Measurements from ENCODE around the gene PDIK1L. TPM values are rescaled to one million over a fixed set of nuclear protein-coding genes. Genes with fewer than 3 reads are reported as not detected.

PDIK1L gene
- total RNA-seq, 1 experiment from 2014 or later, result 11.9 TPM

GRCh38 chr1:26119892-26120608, 8.4 kb downstream of the PDIK1L start:
- no peaks in the 10 kb centered on the region for H3K9me3 Mint-ChIP-seq (ENCODE audit: low read depth, unreplicated experiment)
- CTCF ChIA-PET, result no interaction called here
- TF ChIP-seq CTCF (IDR thresholded peaks at IDR 0.05; ENCODE audit: unreplicated experiment), result no peak

GRCh38 chr1:26121854-26122773, 10.5 kb downstream of the PDIK1L start:
- BruUV-seq (replicated peaks), result no TSS peak
- DNase-seq, result no peak
- intact Hi-C loops (cut with micrococcal nuclease; ENCODE audit: unreplicated experiment), result no loop called here
- H3K36me3 Mint-ChIP-seq (ENCODE audit: insufficient read depth, unreplicated experiment), result peaks cover 30% of the 10 kb centered on the region
- no peak for TF ChIP-seq CTCF (IDR thresholded peaks at IDR 0.05; ENCODE audit: unreplicated experiment)
- H3K4me1 Mint-ChIP-seq (ENCODE audit: low read depth, unreplicated experiment), result peaks cover 15% of the 10 kb centered on the region
- H3K4me3 Mint-ChIP-seq (ENCODE audit: low read depth, unreplicated experiment), result no peak overlapping the region
- peak overlapping the region; percentile 56 for H3K27ac Mint-ChIP-seq (ENCODE audit: unreplicated experiment)
- CTCF ChIA-PET, result no interaction called here
- H3K27me3 Mint-ChIP-seq (ENCODE audit: unreplicated experiment), result no peaks in the 10 kb centered on the region
- no peaks in the 10 kb centered on the region for H3K9me3 Mint-ChIP-seq (ENCODE audit: low read depth, unreplicated experiment)

More at GRCh38 chr1:26119892-26120608, 8.4 kb downstream of the PDIK1L start:
- Mint-ChIP-seq H3K4me3 (ENCODE audit: low read depth, unreplicated experiment) (no peak overlapping the region), H3K27me3 (ENCODE audit: unreplicated experiment) (no peaks in the 10 kb centered on the region), H3K4me1 (ENCODE audit: low read depth, unreplicated experiment) (peaks cover 14% of the 10 kb centered on the region), H3K27ac (ENCODE audit: unreplicated experiment) (no peak overlapping the region), H3K36me3 (ENCODE audit: insufficient read depth, unreplicated experiment) (peaks cover 22% of the 10 kb centered on the region)
- BruUV-seq (replicated peaks), result no TSS peak
- intact Hi-C loops (cut with micrococcal nuclease; ENCODE audit: unreplicated experiment), result no loop called here
- DNase-seq, result no peak

- H3K27ac Mint-ChIP-seq (ENCODE audit: unreplicated experiment), result peak overlapping the region; percentile 72
- CTCF ChIA-PET, result interaction anchor here (0.7 to 1.3 kb wide), 4 partner anchors 21 to 248 kb away, joined by 5 to 9 read pairs (median 5); no protein-coding TSS in a partner anchor
- DNase-seq, result no peak
Observed at GRCh38 chr1:26122988-26123973, 11.7 kb downstream of the PDIK1L start.

More at GRCh38 chr1:26122988-26123973, 11.7 kb downstream of the PDIK1L start:
- BruUV-seq (replicated peaks), result no TSS peak
- Mint-ChIP-seq H3K4me3 (ENCODE audit: low read depth, unreplicated experiment) (peak overlapping the region; percentile 44), H3K36me3 (ENCODE audit: insufficient read depth, unreplicated experiment) (peaks cover 19% of the 10 kb centered on the region), H3K27me3 (ENCODE audit: unreplicated experiment) (no peaks in the 10 kb centered on the region), H3K4me1 (ENCODE audit: low read depth, unreplicated experiment) (peaks cover 26% of the 10 kb centered on the region), H3K9me3 (ENCODE audit: low read depth, unreplicated experiment) (no peaks in the 10 kb centered on the region)
- intact Hi-C loops (cut with micrococcal nuclease; ENCODE audit: unreplicated experiment), result no loop called here
- no peak for TF ChIP-seq CTCF (IDR thresholded peaks at IDR 0.05; ENCODE audit: unreplicated experiment)
